ENCODE measurements around the gene ALAS1.

- no peak for TF ChIP-seq TAF1 (IDR thresholded peaks at IDR 0.05; ENCODE audit: low read depth, low read length)
- TF ChIP-seq POLR2A (IDR thresholded peaks at IDR 0.05; ENCODE audit: low read depth, low read length), result no peak
- TF ChIP-seq POLR2AphosphoS5 (IDR thresholded peaks at IDR 0.05; ENCODE audit: low read depth, low read length), result no peak
- no peak for TF ChIP-seq SPI1 (IDR thresholded peaks at IDR 0.05; ENCODE audit: low read depth, low read length)
- no peak for TF ChIP-seq POU2F2 (IDR thresholded peaks at IDR 0.05; ENCODE audit: low read depth, low read length)
These were observed 39.2 kb downstream of the ALAS1 start for GRCh38 chr3:52237006-52237656.
